K562 (cell line): ENCODE measurements around the gene ZFYVE27. TPM values are rescaled to one million over a fixed set of nuclear protein-coding genes. Genes with fewer than 3 reads are reported as not detected.

ENCODE experiments used
- EGR1 ChIP-seq: fragments of 450-650 bp; conservative IDR thresholded peaks from 2 replicates; pipeline ENCODE4 v1.6.1; 2017; ENCODE audit warnings: mild to moderate bottlenecking
- ETS2 ChIP-seq: IDR thresholded peaks from 2 replicates; pipeline ENCODE4 v1.6.1; 2016; ENCODE audit warnings: borderline replicate concordance, missing genetic modification characterization, mild to moderate bottlenecking, moderate library complexity, missing compliant biosample characterization; ENCODE audit not compliant: poor library complexity, severe bottlenecking
- HDGF ChIP-seq: fragments of 450-650 bp; IDR thresholded peaks from 2 replicates; pipeline ENCODE4 v1.6.1; 2016
- HMG20A ChIP-seq: fragments of 450-650 bp; formaldehyde crosslinking; conservative IDR thresholded peaks from 2 replicates; pipeline ENCODE4 v1.4.0; 2020; ENCODE audit warnings: mild to moderate bottlenecking, mixed read lengths
- MLX ChIP-seq, 2 experiments: fragments of 450-650 bp in 1 of 2; sonication (generic) in 1 of 2; formaldehyde crosslinking; conservative IDR thresholded peaks; 2 replicates each; pipeline versions ENCODE4 v1.4.0 to v1.8.1; 2020 to 2022; ENCODE audit warnings: mild to moderate bottlenecking in 1 of 2, missing genetic modification reagents in 1 of 2
- NR0B1 ChIP-seq: fragments of 450-650 bp; IDR thresholded peaks from one replicate; pipeline ENCODE4 v1.6.1; 2018; ENCODE audit warnings: mild to moderate bottlenecking, moderate library complexity; ENCODE audit not compliant: partially characterized antibody
- PHTF2 ChIP-seq: fragments of 250-450 bp; sonication (Bioruptor Pico); IDR thresholded peaks from 2 replicates; pipeline ENCODE4 v1.5.0; 2021; ENCODE audit warnings: mild to moderate bottlenecking
- PML ChIP-seq: IDR thresholded peaks from 2 replicates; pipeline ENCODE4 v1.6.1; 2012; ENCODE audit warnings: low read length, inconsistent platforms
- PPARD ChIP-seq: fragments of 250-450 bp; sonication (Bioruptor Pico); IDR thresholded peaks from 2 replicates; pipeline ENCODE4 v1.8.0; 2022; ENCODE audit warnings: inconsistent platforms, mild to moderate bottlenecking, moderate library complexity
- RBFOX2 ChIP-seq: fragments of 200-400 bp; formaldehyde crosslinking; IDR thresholded peaks from 2 replicates; pipeline ENCODE4 v1.6.1; 2017; ENCODE audit warnings: low read depth, mild to moderate bottlenecking, low read length, moderate library complexity
- SMARCA5 ChIP-seq: fragments of 450-650 bp; IDR thresholded peaks from 2 replicates; pipeline ENCODE4 v1.6.1; 2016
- SPI1 ChIP-seq: IDR thresholded peaks from 2 replicates; pipeline ENCODE4 v1.6.1; 2011; ENCODE audit warnings: low read depth, low read length, control low read depth, borderline replicate concordance
- SREBF1 ChIP-seq: fragments of 150-350 bp; IDR thresholded peaks from 2 replicates; pipeline ENCODE4 v1.6.1; 2014; ENCODE audit warnings: antibody characterized with exemption, low read depth, low read length, borderline replicate concordance
- STAT5B ChIP-seq: fragments of 250-450 bp; sonication (Bioruptor Pico); IDR thresholded peaks from 2 replicates; pipeline ENCODE4 v1.8.0; 2021; ENCODE audit warnings: mild to moderate bottlenecking, inconsistent platforms
- TBP ChIP-seq: optimal IDR thresholded peaks from 2 replicates; pipeline ENCODE3; 2011; ENCODE audit warnings: low read depth, low read length, improper control_type of control experiment
- TRIM28 ChIP-seq: fragments of 450-650 bp; IDR thresholded peaks from 2 replicates; pipeline ENCODE4 v1.6.1; 2017
- XRCC3 ChIP-seq: fragments of 450-650 bp; IDR thresholded peaks from 2 replicates; pipeline ENCODE4 v1.6.1; 2017; ENCODE audit warnings: mild to moderate bottlenecking, moderate library complexity
- ZBTB2 ChIP-seq: fragments of 450-650 bp; IDR thresholded peaks from 2 replicates; pipeline ENCODE4 v1.6.1; 2016; ENCODE audit warnings: antibody characterized with exemption
- ZNF174 ChIP-seq: fragments of 250-450 bp; sonication (Bioruptor Pico); IDR thresholded peaks from 2 replicates; pipeline ENCODE4 v1.4.0; 2020; ENCODE audit warnings: mild to moderate bottlenecking
- ZNF239 ChIP-seq: fragments of 250-450 bp; sonication (Bioruptor Pico); IDR thresholded peaks from 2 replicates; pipeline ENCODE4 v1.4.0; 2020; ENCODE audit warnings: mild to moderate bottlenecking
- ZNF24 ChIP-seq: fragments of 450-650 bp; IDR thresholded peaks from 2 replicates; pipeline ENCODE4 v1.6.1; 2016
- ZNF398 ChIP-seq: fragments of 250-450 bp; sonication (Bioruptor Pico); IDR thresholded peaks from 2 replicates; pipeline ENCODE4 v1.8.0; 2021; ENCODE audit warnings: moderate library complexity, mild to moderate bottlenecking, inconsistent platforms
- ZNF707 ChIP-seq: fragments of 250-450 bp; sonication (Bioruptor Pico); conservative IDR thresholded peaks from 2 replicates; pipeline ENCODE4 v1.8.0; 2022; ENCODE audit warnings: inconsistent platforms, mild to moderate bottlenecking, moderate library complexity
- polyA plus RNA-seq, 8 experiments: library from polyadenylated mRNA; depleted of rRNA in 4 of 8; stranded (reverse) in 5 of 8; unstranded in 3 of 8; fragments of >200 nt; fragmentation: Nextera tagmentation in 2 of 8; fragmentation: Illumina TruSeq in 1 of 8; extraction: Ambion mirVana in 2 of 8; extraction: Trizol in 1 of 8; gene quantifications; 2 replicates each; pipeline versions ENCODE4 v1.2.1 to v1.2.3, GENCODE V29; 2011 to 2014; ENCODE audit warnings: inconsistent platforms in 1 of 8, missing spikeins in 1 of 8
- total RNA-seq, 7 experiments: library from RNA; depleted of rRNA in 6 of 7; stranded (reverse); fragments of >200 nt in 6 of 7; fragmentation: Illumina TruSeq in 2 of 7; extraction: Trizol in 2 of 7; gene quantifications; 2 replicates each; pipeline versions ENCODE4 v1.2.1 to v1.2.3, GENCODE V29; 2011 to 2021; ENCODE audit warnings: low replicate concordance in 1 of 7
- TF ChIP-seq, protein P1 (sequence below): IDR thresholded peaks from 3 replicates; pipeline ENCODE4 v1.6.1; 2011; ENCODE audit warnings: borderline replicate concordance, mild to moderate bottlenecking, moderate library complexity; ENCODE audit not compliant: insufficient read length; ENCODE audit errors: extremely low read depth

The ZFYVE27 gene
- total and polyA plus RNA-seq, 9 of the 15 experiments (the other 6 are each of a cell fraction or from before 2014, with no cell fraction given), result 0.81 to 21.9 (median 15.3) TPM

- TF ChIP-seq SREBF1 (no peak), ZBTB2 (no peak), TRIM28 (no peak), PHTF2 (CRISPR knock-in tag) (no peak), PPARD (CRISPR knock-in tag) (no peak), ZNF174 (CRISPR knock-in tag) (no peak), HDGF (no peak), ETS2 (no peak), HMG20A (CRISPR knock-in tag) (no peak), MLX (CRISPR knock-in tag; conservative IDR thresholded peaks at IDR 0.05) (no peak), ZNF398 (no peak), SPI1 (no peak), ZNF239 (CRISPR knock-in tag) (no peak), STAT5B (CRISPR knock-in tag) (no peak), PML (no peak), SMARCA5 (no peak), TBP (peak; percentile 31), EGR1 (no peak), ZNF707 (no peak), RBFOX2 (no peak), NR0B1 (no peak), XRCC3 (no peak), ZNF24 (no peak)
- TF ChIP-seq, protein P1, sequence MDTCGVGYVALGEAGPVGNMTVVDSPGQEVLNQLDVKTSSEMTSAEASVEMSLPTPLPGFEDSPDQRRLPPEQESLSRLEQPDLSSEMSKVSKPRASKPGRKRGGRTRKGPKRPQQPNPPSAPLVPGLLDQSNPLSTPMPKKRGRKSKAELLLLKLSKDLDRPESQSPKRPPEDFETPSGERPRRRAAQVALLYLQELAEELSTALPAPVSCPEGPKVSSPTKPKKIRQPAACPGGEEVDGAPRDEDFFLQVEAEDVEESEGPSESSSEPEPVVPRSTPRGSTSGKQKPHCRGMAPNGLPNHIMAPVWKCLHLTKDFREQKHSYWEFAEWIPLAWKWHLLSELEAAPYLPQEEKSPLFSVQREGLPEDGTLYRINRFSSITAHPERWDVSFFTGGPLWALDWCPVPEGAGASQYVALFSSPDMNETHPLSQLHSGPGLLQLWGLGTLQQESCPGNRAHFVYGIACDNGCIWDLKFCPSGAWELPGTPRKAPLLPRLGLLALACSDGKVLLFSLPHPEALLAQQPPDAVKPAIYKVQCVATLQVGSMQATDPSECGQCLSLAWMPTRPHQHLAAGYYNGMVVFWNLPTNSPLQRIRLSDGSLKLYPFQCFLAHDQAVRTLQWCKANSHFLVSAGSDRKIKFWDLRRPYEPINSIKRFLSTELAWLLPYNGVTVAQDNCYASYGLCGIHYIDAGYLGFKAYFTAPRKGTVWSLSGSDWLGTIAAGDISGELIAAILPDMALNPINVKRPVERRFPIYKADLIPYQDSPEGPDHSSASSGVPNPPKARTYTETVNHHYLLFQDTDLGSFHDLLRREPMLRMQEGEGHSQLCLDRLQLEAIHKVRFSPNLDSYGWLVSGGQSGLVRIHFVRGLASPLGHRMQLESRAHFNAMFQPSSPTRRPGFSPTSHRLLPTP, result no peak
Measured at GRCh38 chr10:97689559-97690020, 47.3 kb upstream of the ZFYVE27 start (continued).
